ENCODE measurements around the gene TUBB2B.

- TF ChIP-seq POLR2A (IDR thresholded peaks at IDR 0.05) (no peak), CTCF (IDR thresholded peaks at IDR 0.05) (no peak)
Observed at GRCh38 chr6:3226481-3227362, 731 bp downstream of the TUBB2B start.

All from uterus (tissue), 2 donors.